OCI-LY7 (cell line): Measurements from ENCODE around the gene EDN1. TPM values are rescaled to one million over a fixed set of nuclear protein-coding genes. Genes with fewer than 3 reads are reported as not detected.

Source experiments
- BruUV-seq: library from RNA; stranded (reverse); fragments of 400-500 nt; replicated peaks from 2 replicates; lab custom pipeline; 2021; lab: Mats Ljungman, UMichigan
- CTCF ChIA-PET: fragments of 300-600 bp; sonication (Branson Sonifier 250); formaldehyde crosslinking; loops from one replicate; lab custom pipeline; 2022; ENCODE audit warnings: antibody characterized with exemption; ENCODE audit not compliant: unreplicated experiment; lab: Charles Lee
- POLR2A ChIA-PET: fragments of 300-600 bp; sonication (Branson Sonifier 250); formaldehyde crosslinking; loops from one replicate; lab custom pipeline; 2022; ENCODE audit warnings: antibody characterized with exemption; lab: Charles Lee
- DNase-seq: peaks from one replicate; pipeline ENCODE4 v3.0.0-alpha.2; 2015; ENCODE audit warnings: low spot score
- H2AFZ ChIP-seq: fragments of 200-600 bp; sonication (generic), shearing (Covaris generic); 2 replicates; pipeline ENCODE4 v1.6.1; 2014; ENCODE audit warnings: mild to moderate bottlenecking, antibody characterized with exemption, low read length, moderate library complexity
- H3K27ac ChIP-seq: fragments of 200-600 bp; sonication (generic); 2 replicates; pipeline ENCODE4 v1.5.1; 2014; ENCODE audit warnings: mixed run types, low read depth, mild to moderate bottlenecking, moderate library complexity, low read length, inconsistent platforms; ENCODE audit not compliant: poor library complexity, severe bottlenecking
- H3K36me3 ChIP-seq: fragments of 200-600 bp; sonication (generic); 2 replicates; pipeline ENCODE4 v1.6.1; 2014; ENCODE audit warnings: mild to moderate bottlenecking, antibody characterized with exemption, low read length, moderate library complexity, mixed read lengths; ENCODE audit not compliant: insufficient read depth
- H3K4me1 ChIP-seq: fragments of 200-600 bp; sonication (generic); 2 replicates; pipeline ENCODE4 v1.5.1; 2014; ENCODE audit warnings: mild to moderate bottlenecking, low read length; ENCODE audit not compliant: insufficient read depth, poor library complexity, severe bottlenecking
- H3K4me2 ChIP-seq: fragments of 200-600 bp; sonication (generic); 2 replicates; pipeline ENCODE4 v1.6.1; 2014; ENCODE audit warnings: mild to moderate bottlenecking, low read length
- H3K4me3 ChIP-seq: fragments of 200-600 bp; sonication (generic); 2 replicates; pipeline ENCODE4 v1.5.1; 2014; ENCODE audit warnings: mild to moderate bottlenecking, low read depth, low read length; ENCODE audit not compliant: poor library complexity, severe bottlenecking
- H3K79me2 ChIP-seq: fragments of 200-600 bp; sonication (generic); 2 replicates; pipeline ENCODE4 v1.6.1; 2016; ENCODE audit warnings: low read depth, mild to moderate bottlenecking, low read length, moderate library complexity, mixed read lengths; ENCODE audit not compliant: insufficient read depth
- H3K9me2 ChIP-seq: fragments of 200-600 bp; sonication (generic); 2 replicates; pipeline ENCODE4 v1.6.1; 2016; ENCODE audit warnings: mild to moderate bottlenecking, low read length, mixed read lengths; ENCODE audit not compliant: insufficient read depth
- H3K9me3 ChIP-seq: fragments of 200-600 bp; sonication (generic); 2 replicates; pipeline ENCODE4 v1.6.1; 2014; ENCODE audit warnings: mild to moderate bottlenecking, mixed run types, low read length, mixed read lengths
- H4K20me1 ChIP-seq: fragments of 200-600 bp; sonication (generic); 2 replicates; pipeline ENCODE4 v1.6.1; 2014; ENCODE audit warnings: mild to moderate bottlenecking, antibody characterized with exemption, low read length, moderate library complexity, mixed read lengths; ENCODE audit not compliant: insufficient read depth
- EZH2phosphoT487 ChIP-seq: fragments of 200-600 bp; sonication (generic); IDR thresholded peaks from 2 replicates; pipeline ENCODE4 v1.6.1; 2018; ENCODE audit warnings: low read depth, borderline replicate concordance, mild to moderate bottlenecking, mixed run types, antibody characterized with exemption, low read length, moderate library complexity, mixed read lengths
- intact Hi-C: fragments of 100-400 bp; cut with micrococcal nuclease; formaldehyde crosslinking; loops from one replicate; pipeline ENCODE4 v1.10.0; 2022; ENCODE audit not compliant: unreplicated experiment
- total RNA-seq, 2 experiments: library from RNA; depleted of rRNA in 1 of 2; stranded (reverse); fragments of >200 nt in 1 of 2; shearing (Covaris generic) in 1 of 2; gene quantifications; 2 replicates each; pipeline ENCODE4 v1.2.3, GENCODE V29; 2014 to 2022
- TF ChIP-seq, protein P1 (sequence below): fragments of 200-600 bp; sonication (generic); conservative IDR thresholded peaks from 2 replicates; pipeline ENCODE4 v1.5.1; 2014; ENCODE audit warnings: mild to moderate bottlenecking, antibody characterized with exemption, low read length, moderate library complexity, mixed read lengths

Gene EDN1
- total RNA-seq, 2 experiments from 2014 or later: not detected

DNA sequence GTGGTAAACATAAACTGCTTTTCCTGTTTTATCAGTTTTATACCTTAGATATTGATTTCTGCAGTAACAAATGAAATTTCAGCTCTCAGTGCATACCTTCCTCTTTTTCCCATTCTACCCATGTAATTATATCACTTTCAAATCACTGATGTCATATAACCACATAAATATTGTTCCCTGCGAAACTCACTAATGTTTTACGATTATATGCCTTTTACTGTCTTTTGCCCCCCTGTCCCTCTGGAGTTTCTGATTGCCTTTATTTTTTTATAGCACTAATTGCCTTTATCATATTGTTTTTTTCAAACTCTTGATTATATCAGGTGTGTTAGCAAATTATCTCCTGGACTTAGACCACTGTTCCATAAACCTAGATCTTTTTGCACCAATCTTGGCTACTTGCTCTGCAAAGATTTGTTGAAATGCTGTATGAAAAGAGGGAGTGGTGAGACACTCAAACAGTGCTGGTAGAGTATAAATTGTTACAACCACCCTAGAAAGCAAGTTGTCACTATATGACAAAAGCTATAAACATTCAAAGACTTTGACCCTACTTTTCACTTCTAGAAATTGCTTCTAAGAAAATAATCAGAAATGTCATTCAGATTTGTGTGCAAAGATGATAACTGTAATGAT is 29.6 kb upstream of the EDN1 start:
- CTCF ChIA-PET: no interaction called here
- POLR2A ChIA-PET: no interaction called here
- Histone ChIP-seq H3K27ac (no peak overlapping the region), H3K79me2 (no peaks in the 10 kb centered on the region), H3K9me2 (no peaks in the 10 kb centered on the region), H2AFZ (no peak overlapping the region), H3K36me3 (no peaks in the 10 kb centered on the region), H3K4me2 (no peak overlapping the region), H4K20me1 (no peaks in the 10 kb centered on the region), H3K4me3 (no peak overlapping the region), H3K9me3 (no peaks in the 10 kb centered on the region), H3K4me1 (no peaks in the 10 kb centered on the region)
- no TSS peak for BruUV-seq
- no peak for TF ChIP-seq EZH2phosphoT487
- TF ChIP-seq, protein P1, sequence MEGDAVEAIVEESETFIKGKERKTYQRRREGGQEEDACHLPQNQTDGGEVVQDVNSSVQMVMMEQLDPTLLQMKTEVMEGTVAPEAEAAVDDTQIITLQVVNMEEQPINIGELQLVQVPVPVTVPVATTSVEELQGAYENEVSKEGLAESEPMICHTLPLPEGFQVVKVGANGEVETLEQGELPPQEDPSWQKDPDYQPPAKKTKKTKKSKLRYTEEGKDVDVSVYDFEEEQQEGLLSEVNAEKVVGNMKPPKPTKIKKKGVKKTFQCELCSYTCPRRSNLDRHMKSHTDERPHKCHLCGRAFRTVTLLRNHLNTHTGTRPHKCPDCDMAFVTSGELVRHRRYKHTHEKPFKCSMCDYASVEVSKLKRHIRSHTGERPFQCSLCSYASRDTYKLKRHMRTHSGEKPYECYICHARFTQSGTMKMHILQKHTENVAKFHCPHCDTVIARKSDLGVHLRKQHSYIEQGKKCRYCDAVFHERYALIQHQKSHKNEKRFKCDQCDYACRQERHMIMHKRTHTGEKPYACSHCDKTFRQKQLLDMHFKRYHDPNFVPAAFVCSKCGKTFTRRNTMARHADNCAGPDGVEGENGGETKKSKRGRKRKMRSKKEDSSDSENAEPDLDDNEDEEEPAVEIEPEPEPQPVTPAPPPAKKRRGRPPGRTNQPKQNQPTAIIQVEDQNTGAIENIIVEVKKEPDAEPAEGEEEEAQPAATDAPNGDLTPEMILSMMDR: no peak
- intact Hi-C loops: no loop called here
- DNase-seq: no peak

DNA sequence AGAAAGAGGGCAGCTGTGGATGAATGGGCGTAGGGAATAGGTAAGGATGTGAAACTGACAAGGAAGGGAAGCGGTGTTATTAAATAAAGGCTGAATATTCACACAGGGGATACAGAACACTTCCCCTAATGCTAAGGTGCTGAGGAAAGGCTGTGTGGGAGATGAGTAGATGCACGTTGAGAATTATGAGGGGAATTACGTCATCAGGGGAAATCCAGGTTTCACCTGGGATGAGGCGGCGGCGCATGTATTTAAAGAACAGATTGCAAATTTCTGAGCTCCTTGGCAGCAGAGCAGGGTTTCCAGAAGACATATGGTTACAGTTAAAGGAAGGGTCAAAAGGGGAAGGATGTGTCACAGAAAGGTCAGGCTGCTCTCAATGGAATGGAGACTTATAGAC is 28.7 kb upstream of the EDN1 start:
- TF ChIP-seq EZH2phosphoT487: no peak
- TF ChIP-seq, protein P1: no peak
- no peak for DNase-seq
- H3K27ac ChIP-seq: no peak overlapping the region
- ChIA-PET CTCF (no interaction called here), POLR2A (no interaction called here)
- no peaks in the 10 kb centered on the region for H3K9me2 ChIP-seq
- no peaks in the 10 kb centered on the region for H3K4me1 ChIP-seq
- no peaks in the 10 kb centered on the region for H3K79me2 ChIP-seq
- no peak overlapping the region for H2AFZ ChIP-seq
- H3K4me3 ChIP-seq: no peak overlapping the region
- no peaks in the 10 kb centered on the region for H3K9me3 ChIP-seq
- no peaks in the 10 kb centered on the region for H3K36me3 ChIP-seq
- BruUV-seq: no TSS peak
- intact Hi-C loops: no loop called here
- no peaks in the 10 kb centered on the region for H4K20me1 ChIP-seq
- H3K4me2 ChIP-seq: no peak overlapping the region

DNA sequence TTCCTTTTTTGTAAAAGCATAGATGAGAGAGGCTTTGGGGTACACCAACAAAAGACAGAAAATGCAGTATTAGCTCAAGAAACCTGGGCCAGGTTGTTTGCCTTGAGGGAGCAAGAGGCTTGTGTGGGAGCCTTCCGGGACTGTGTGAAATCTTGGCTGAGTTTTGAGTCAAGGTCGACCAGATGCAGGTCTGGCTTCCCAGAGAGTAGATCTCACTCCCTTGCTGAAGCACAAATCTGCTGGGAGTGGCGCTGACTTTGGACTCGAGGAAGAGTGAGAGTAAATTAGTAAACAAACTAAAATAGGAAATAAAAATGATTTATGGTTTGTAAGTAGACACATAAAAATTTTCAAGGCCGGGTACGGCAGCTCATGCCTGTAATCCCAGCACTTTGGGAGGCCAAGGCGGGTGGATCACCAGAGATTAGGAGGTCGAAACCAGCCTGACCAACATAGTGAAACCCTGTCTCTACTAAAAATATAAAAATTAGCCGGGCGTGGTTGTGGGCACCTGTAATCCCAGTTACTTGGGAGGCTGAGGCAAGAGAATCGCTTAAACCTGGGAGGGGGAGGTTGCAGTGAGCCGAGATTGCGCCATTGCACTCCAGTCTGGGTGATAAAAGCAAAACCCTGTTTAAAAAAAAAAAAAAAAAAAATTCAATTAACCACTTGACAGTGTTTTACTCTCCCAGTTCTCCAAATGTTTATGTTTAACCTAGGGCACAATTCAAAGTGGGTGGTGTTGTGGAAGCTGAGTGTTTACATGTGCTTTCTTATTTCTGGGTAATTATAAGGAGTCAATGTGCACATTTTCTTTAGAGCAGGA is 27.7 kb upstream of the EDN1 start:
- no peaks in the 10 kb centered on the region for H3K4me1 ChIP-seq
- no peak for TF ChIP-seq EZH2phosphoT487
- TF ChIP-seq, protein P1: no peak
- H2AFZ ChIP-seq: no peak overlapping the region
- H3K4me3 ChIP-seq: no peak overlapping the region
- H3K36me3 ChIP-seq: no peaks in the 10 kb centered on the region
- BruUV-seq: no TSS peak
- no peak overlapping the region for H3K4me2 ChIP-seq
- no peaks in the 10 kb centered on the region for H3K79me2 ChIP-seq
- H3K27ac ChIP-seq: no peak overlapping the region
- no peak for DNase-seq
- ChIA-PET POLR2A (no interaction called here), CTCF (no interaction called here)
- H3K9me3 ChIP-seq: no peaks in the 10 kb centered on the region
- no peaks in the 10 kb centered on the region for H4K20me1 ChIP-seq
- no peaks in the 10 kb centered on the region for H3K9me2 ChIP-seq
- intact Hi-C loops: no loop called here
